Measurements from ENCODE around the gene SYNE1.

DNA sequence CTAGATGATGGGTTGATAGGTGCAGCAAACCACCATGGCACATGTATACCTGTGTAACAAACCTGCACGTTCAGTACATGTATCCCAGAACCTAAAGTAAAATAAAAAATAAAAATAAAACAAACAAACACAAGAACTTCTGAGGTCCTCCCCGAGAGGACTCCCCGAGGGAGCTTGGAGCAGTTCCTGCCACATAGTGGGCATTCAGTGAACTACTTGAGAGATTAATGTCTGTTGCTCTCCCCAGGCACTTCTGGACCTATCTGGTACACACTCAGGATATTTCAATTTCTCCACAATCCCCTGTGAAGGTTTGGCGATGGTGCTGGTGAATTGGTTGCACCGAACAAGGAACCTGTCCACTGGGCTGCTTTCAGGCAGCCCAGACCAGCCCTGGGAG, 518.5 kb downstream of the SYNE1 start:
- TF ChIP-seq, protein P1, sequence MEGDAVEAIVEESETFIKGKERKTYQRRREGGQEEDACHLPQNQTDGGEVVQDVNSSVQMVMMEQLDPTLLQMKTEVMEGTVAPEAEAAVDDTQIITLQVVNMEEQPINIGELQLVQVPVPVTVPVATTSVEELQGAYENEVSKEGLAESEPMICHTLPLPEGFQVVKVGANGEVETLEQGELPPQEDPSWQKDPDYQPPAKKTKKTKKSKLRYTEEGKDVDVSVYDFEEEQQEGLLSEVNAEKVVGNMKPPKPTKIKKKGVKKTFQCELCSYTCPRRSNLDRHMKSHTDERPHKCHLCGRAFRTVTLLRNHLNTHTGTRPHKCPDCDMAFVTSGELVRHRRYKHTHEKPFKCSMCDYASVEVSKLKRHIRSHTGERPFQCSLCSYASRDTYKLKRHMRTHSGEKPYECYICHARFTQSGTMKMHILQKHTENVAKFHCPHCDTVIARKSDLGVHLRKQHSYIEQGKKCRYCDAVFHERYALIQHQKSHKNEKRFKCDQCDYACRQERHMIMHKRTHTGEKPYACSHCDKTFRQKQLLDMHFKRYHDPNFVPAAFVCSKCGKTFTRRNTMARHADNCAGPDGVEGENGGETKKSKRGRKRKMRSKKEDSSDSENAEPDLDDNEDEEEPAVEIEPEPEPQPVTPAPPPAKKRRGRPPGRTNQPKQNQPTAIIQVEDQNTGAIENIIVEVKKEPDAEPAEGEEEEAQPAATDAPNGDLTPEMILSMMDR (IDR thresholded peaks at IDR 0.05; ENCODE audit: insufficient read depth, low read length, poor library complexity, severe bottlenecking) = no peak
- no peak for TF ChIP-seq EZH2phosphoT487 (conservative IDR thresholded peaks at IDR 0.05; ENCODE audit: low read length)

Measured in SU-DHL-6 (cell line).